Measurements from ENCODE around the gene TRAF3.

DNA sequence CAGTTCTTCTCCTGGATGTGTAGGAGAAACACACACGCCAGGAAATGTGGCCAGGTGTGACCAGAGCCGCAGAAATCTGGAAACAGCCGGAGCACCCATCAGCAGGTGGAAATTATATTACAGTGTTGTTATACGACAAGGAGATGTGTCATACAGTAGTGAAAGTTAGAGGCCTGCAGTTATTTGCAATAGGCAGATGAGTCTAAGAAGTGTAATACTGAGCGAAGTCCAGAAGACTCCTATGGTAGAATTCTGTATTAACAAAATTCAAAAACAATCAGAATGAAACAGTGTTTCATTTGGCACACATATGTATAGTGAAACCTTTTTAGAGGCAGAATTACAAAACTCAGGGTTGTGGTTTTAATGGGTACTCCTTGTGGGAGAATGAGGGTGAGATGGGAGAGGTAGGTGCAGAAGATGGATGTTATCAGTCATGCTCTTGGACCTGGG lies 105.9 kb downstream of the TRAF3 start:
- no peak for TF ChIP-seq EP300 (IDR thresholded peaks at IDR 0.05; ENCODE audit: borderline replicate concordance)
- TF ChIP-seq ZBTB7A (IDR thresholded peaks at IDR 0.05; ENCODE audit: low read depth) = no peak
- no peak for TF ChIP-seq NFIC (IDR thresholded peaks at IDR 0.05)
